Measurements from ENCODE around the gene A2M. TPM values are rescaled to one million over a fixed set of nuclear protein-coding genes. Genes with fewer than 3 reads are reported as not detected.

Gene A2M
- total and polyA plus RNA-seq, 4 donors: 1,731 to 2,622 (median 2,052) TPM

GRCh38 chr12:9144730-9145106, 29.0 kb upstream of the A2M start (continued):
- TF ChIP-seq, protein P1, sequence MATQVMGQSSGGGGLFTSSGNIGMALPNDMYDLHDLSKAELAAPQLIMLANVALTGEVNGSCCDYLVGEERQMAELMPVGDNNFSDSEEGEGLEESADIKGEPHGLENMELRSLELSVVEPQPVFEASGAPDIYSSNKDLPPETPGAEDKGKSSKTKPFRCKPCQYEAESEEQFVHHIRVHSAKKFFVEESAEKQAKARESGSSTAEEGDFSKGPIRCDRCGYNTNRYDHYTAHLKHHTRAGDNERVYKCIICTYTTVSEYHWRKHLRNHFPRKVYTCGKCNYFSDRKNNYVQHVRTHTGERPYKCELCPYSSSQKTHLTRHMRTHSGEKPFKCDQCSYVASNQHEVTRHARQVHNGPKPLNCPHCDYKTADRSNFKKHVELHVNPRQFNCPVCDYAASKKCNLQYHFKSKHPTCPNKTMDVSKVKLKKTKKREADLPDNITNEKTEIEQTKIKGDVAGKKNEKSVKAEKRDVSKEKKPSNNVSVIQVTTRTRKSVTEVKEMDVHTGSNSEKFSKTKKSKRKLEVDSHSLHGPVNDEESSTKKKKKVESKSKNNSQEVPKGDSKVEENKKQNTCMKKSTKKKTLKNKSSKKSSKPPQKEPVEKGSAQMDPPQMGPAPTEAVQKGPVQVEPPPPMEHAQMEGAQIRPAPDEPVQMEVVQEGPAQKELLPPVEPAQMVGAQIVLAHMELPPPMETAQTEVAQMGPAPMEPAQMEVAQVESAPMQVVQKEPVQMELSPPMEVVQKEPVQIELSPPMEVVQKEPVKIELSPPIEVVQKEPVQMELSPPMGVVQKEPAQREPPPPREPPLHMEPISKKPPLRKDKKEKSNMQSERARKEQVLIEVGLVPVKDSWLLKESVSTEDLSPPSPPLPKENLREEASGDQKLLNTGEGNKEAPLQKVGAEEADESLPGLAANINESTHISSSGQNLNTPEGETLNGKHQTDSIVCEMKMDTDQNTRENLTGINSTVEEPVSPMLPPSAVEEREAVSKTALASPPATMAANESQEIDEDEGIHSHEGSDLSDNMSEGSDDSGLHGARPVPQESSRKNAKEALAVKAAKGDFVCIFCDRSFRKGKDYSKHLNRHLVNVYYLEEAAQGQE (IDR thresholded peaks at IDR 0.05): no peak
- no peak for TF ChIP-seq HNF4G (IDR thresholded peaks at IDR 0.05)
- TF ChIP-seq, protein P2, sequence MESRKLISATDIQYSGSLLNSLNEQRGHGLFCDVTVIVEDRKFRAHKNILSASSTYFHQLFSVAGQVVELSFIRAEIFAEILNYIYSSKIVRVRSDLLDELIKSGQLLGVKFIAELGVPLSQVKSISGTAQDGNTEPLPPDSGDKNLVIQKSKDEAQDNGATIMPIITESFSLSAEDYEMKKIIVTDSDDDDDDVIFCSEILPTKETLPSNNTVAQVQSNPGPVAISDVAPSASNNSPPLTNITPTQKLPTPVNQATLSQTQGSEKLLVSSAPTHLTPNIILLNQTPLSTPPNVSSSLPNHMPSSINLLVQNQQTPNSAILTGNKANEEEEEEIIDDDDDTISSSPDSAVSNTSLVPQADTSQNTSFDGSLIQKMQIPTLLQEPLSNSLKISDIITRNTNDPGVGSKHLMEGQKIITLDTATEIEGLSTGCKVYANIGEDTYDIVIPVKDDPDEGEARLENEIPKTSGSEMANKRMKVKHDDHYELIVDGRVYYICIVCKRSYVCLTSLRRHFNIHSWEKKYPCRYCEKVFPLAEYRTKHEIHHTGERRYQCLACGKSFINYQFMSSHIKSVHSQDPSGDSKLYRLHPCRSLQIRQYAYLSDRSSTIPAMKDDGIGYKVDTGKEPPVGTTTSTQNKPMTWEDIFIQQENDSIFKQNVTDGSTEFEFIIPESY (IDR thresholded peaks at IDR 0.05): no peak

DNA sequence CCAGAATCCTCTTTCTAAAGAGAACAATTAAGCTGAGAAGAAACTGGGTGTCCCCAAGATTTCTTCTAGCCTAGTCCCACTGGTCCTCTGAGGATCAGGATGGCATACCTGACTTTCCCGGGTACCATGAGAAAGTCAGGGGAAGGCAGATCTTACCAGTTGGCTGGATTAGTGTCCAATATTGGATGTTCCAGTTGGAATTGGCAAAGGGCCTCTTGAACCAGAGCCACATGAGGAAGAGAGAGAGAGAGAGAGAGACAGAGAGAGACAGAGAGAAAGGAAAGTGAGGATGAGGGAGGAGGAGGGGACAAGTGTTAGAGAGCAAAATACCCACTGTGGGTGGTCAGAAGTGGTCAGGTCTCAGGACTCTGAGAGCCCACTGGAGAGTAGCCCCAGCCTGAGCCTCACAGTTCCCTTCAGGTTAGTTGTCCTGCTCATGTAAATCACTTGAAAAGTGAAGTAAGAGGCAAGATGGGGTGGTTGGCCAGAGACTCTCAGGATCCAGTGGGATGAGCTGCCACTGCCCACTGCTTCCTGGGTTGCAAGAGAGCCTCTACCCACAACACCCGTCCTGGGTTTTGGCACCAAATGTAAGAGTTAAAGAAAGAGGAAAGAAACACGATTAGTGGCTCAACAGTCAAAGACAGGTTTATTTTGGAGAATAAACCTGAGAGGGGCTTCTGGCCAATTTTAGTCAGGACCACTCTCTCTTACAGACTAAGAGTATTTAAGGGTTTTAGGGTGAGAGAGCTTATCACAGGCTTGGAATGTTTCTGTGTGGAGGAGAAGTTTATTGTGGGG, 28.4 kb upstream of the A2M start:
- Histone ChIP-seq H3K4me3 (ENCODE audit: low read depth in 1 of 3, low read length in 3 of 3) (no peak overlapping the region), H3K9me3 (ENCODE audit: control insufficient read depth in 4 of 4, low read length in 3 of 4) (no peaks in the 10 kb centered on the region), H3K27ac (ENCODE audit: low read depth in 1 of 2, low read length in 2 of 2) (no peak overlapping the region), H3K9ac (ENCODE audit: low read depth in 1 of 2, low read length in 2 of 2) (no peak overlapping the region), H3K4me1 (ENCODE audit: control insufficient read depth in 4 of 4, insufficient read depth in 4 of 4, low read length in 3 of 4) (peaks cover 0 to 12% (median 0%) of the 10 kb centered on the region in 4 donors), H3K36me3 (ENCODE audit: control insufficient read depth in 4 of 4, insufficient read depth in 3 of 4, low read depth in 1 of 4, low read length in 3 of 4) (peaks cover 0 to 6% (median 0%) of the 10 kb centered on the region in 4 donors), H3K27me3 (ENCODE audit: control insufficient read depth in 4 of 4, insufficient read depth in 4 of 4, low read length in 3 of 4) (no peaks in the 10 kb centered on the region)
- no peak for DNase-seq (ENCODE audit: low spot score)
- TF ChIP-seq YY1 (IDR thresholded peaks at IDR 0.05): peak; percentile 16
- TF ChIP-seq HNF4A (conservative IDR thresholded peaks at IDR 0.05): peak in 1 of 2 donors; percentile 20
- TF ChIP-seq RAD21 (IDR thresholded peaks at IDR 0.05): peak in 1 of 2 donors; percentile 25
- no peak for TF ChIP-seq TAF1 (conservative IDR thresholded peaks at IDR 0.05)
- no peak for TF ChIP-seq GABPA (IDR thresholded peaks at IDR 0.05 in 1 of 2, conservative IDR thresholded peaks at IDR 0.05 in 1 of 2)
- TF ChIP-seq EGR1 (IDR thresholded peaks at IDR 0.05; ENCODE audit: low read depth in 2 of 2): no peak
- TF ChIP-seq JUND (IDR thresholded peaks at IDR 0.05): no peak
- peak in 1 of 2 donors; percentile 14 for TF ChIP-seq RXRA (IDR thresholded peaks at IDR 0.05)
- no peak for TF ChIP-seq CTCF (IDR thresholded peaks at IDR 0.05; ENCODE audit: low read depth, low read length, missing input control)
- WGBS: 72% methylated on average over 3 of the region's 3 CpGs

DNA sequence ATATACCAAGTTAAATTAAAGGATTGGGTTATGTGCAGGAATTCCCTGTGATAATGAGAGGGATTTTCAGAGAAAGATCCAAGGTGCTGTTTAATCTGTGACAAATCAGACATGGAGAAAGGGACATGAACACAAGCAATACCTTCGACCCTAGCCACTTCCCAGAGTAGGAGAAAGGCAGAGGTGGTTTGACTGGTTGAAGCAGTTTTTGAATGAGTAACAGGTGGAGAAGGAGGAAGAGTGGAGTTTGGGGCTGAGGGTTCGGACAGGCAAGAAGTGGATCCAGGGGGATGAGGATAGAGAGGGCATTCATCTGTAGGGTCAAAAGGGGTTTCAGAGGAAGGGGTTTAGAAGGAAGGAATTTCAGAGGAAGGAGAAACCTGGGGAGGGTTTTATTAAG, 27.4 kb upstream of the A2M start:
- no peak overlapping the region for H3K27ac ChIP-seq (ENCODE audit: low read depth in 1 of 2, low read length in 2 of 2)
- WGBS: 86% methylated on average over 2 of the region's 2 CpGs
- TF ChIP-seq HNF4A (conservative IDR thresholded peaks at IDR 0.05) (no peak), FOXA1 (IDR thresholded peaks at IDR 0.05) (no peak), HNF4G (IDR thresholded peaks at IDR 0.05) (no peak), EGR1 (IDR thresholded peaks at IDR 0.05; ENCODE audit: low read depth in 2 of 2) (no peak), GABPA (IDR thresholded peaks at IDR 0.05 in 1 of 2, conservative IDR thresholded peaks at IDR 0.05 in 1 of 2) (no peak), FOXA2 (IDR thresholded peaks at IDR 0.05) (no peak), JUND (IDR thresholded peaks at IDR 0.05) (no peak), CTCF (IDR thresholded peaks at IDR 0.05; ENCODE audit: low read depth, low read length, missing input control) (no peak), RXRA (IDR thresholded peaks at IDR 0.05) (no peak), NR2F2 (IDR thresholded peaks at IDR 0.05) (no peak), SP1 (IDR thresholded peaks at IDR 0.05) (no peak), RAD21 (IDR thresholded peaks at IDR 0.05) (no peak)
- TF ChIP-seq, protein P2 (IDR thresholded peaks at IDR 0.05): no peak
- TF ChIP-seq, protein P3, sequence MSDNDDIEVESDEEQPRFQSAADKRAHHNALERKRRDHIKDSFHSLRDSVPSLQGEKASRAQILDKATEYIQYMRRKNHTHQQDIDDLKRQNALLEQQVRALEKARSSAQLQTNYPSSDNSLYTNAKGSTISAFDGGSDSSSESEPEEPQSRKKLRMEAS (IDR thresholded peaks at IDR 0.05): no peak

More for the DNA sequence above, 27.4 kb upstream of the A2M start:
- no peak for DNase-seq (ENCODE audit: low spot score)
- no peaks in the 10 kb centered on the region for H3K27me3 ChIP-seq (ENCODE audit: control insufficient read depth in 4 of 4, insufficient read depth in 4 of 4, low read length in 3 of 4)
- no peak overlapping the region for H3K4me3 ChIP-seq (ENCODE audit: low read depth in 1 of 3, low read length in 3 of 3)
- no peaks in the 10 kb centered on the region for H3K36me3 ChIP-seq (ENCODE audit: control insufficient read depth in 4 of 4, insufficient read depth in 3 of 4, low read depth in 1 of 4, low read length in 3 of 4)
- peaks cover 0 to 8% (median 0%) of the 10 kb centered on the region in 4 donors for H3K4me1 ChIP-seq (ENCODE audit: control insufficient read depth in 4 of 4, insufficient read depth in 4 of 4, low read length in 3 of 4)
- no peaks in the 10 kb centered on the region for H3K9me3 ChIP-seq (ENCODE audit: control insufficient read depth in 4 of 4, low read length in 3 of 4)
- no peak overlapping the region for H3K9ac ChIP-seq (ENCODE audit: low read depth in 1 of 2, low read length in 2 of 2)

Measured in liver (tissue), 9 donors.